Smooth muscle cell (in vitro differentiated cells): Measurements from ENCODE around the gene TNFRSF1A. TPM values are rescaled to one million over a fixed set of nuclear protein-coding genes. Genes with fewer than 3 reads are reported as not detected.

Source experiments
- DNase-seq: peaks from one replicate; lab custom pipeline; 2025; ENCODE audit not compliant: unreplicated experiment; lab: John Stamatoyannopoulos, UW
- H2AFZ ChIP-seq: fragments of 200-600 bp; sonication (generic); 2 replicates; pipeline ENCODE4 v1.6.0; 2016; ENCODE audit warnings: antibody characterized with exemption, low read depth, mild to moderate bottlenecking
- H3F3A ChIP-seq: fragments of 200-600 bp; sonication (generic); 2 replicates; pipeline ENCODE4 v1.6.0; 2017; ENCODE audit warnings: antibody characterized with exemption, low read depth
- H3K27ac ChIP-seq: fragments of 200-600 bp; sonication (generic); 2 replicates; pipeline ENCODE4 v1.5.1; 2016; ENCODE audit warnings: low read depth, mild to moderate bottlenecking
- H3K27me3 ChIP-seq: fragments of 200-600 bp; sonication (generic); 2 replicates; pipeline ENCODE4 v1.6.1; 2016; ENCODE audit warnings: low read depth, mild to moderate bottlenecking
- H3K36me3 ChIP-seq: fragments of 200-600 bp; sonication (generic); 2 replicates; pipeline ENCODE4 v1.5.1; 2016; ENCODE audit warnings: low read depth
- H3K4me1 ChIP-seq: fragments of 200-600 bp; sonication (generic); 2 replicates; pipeline ENCODE4 v1.5.1; 2016; ENCODE audit warnings: low read depth
- H3K4me2 ChIP-seq: fragments of 200-600 bp; sonication (generic); 2 replicates; pipeline ENCODE4 v1.6.0; 2016; ENCODE audit warnings: mild to moderate bottlenecking
- H3K4me3 ChIP-seq: fragments of 200-600 bp; sonication (generic); 2 replicates; pipeline ENCODE4 v1.5.1; 2016; ENCODE audit warnings: mild to moderate bottlenecking
- H3K79me2 ChIP-seq: fragments of 200-600 bp; sonication (generic); 2 replicates; pipeline ENCODE4 v1.6.0; 2016; ENCODE audit warnings: low read depth, mild to moderate bottlenecking
- H3K9ac ChIP-seq: fragments of 200-600 bp; sonication (generic); 2 replicates; pipeline ENCODE4 v1.6.0; 2016; ENCODE audit warnings: low read depth
- H3K9me3 ChIP-seq: fragments of 200-600 bp; sonication (generic); replicated peaks from 2 replicates; pipeline ENCODE4 v1.5.1; 2016; ENCODE audit warnings: low read depth
- H4K20me1 ChIP-seq: fragments of 200-600 bp; sonication (generic); 2 replicates; pipeline ENCODE4 v1.6.0; 2016; ENCODE audit warnings: low read depth
- CTCF ChIP-seq: fragments of 200-600 bp; sonication (generic); IDR thresholded peaks from 2 replicates; pipeline ENCODE4 v1.5.1; 2017; ENCODE audit warnings: borderline replicate concordance, mild to moderate bottlenecking, antibody characterized with exemption; ENCODE audit not compliant: insufficient read depth, poor library complexity, severe bottlenecking
- WGBS: methylation state at CpG from one replicate; pipeline ENCODE4 v1.1.7; 2016; ENCODE audit warnings: low lambda C conversion rate; 5-methylcytosine and 5-hydroxymethylcytosine counted together
- polyA plus RNA-seq: library from polyadenylated mRNA; unstranded; fragments of >200 nt; fragmentation: Nextera tagmentation; extraction: Ambion mirVana; gene quantifications from 2 replicates; pipeline ENCODE4 v1.2.1, GENCODE V29; 2016
- total RNA-seq: library from RNA; depleted of rRNA; stranded (reverse); fragments of >200 nt; gene quantifications from 2 replicates; pipeline ENCODE4 v1.2.3, GENCODE V29; 2014

Gene TNFRSF1A
- total and polyA plus RNA-seq, 2 experiments from 2014 or later, result 110 to 144 TPM

- H3F3A ChIP-seq, result peaks cover 36% of the 10 kb centered on the region
- H3K9me3 ChIP-seq, result no peaks in the 10 kb centered on the region
- no peak overlapping the region for H3K9ac ChIP-seq
- no peaks in the 10 kb centered on the region for H3K36me3 ChIP-seq
- peak overlapping the region; percentile 30 for H3K27ac ChIP-seq
- no peaks in the 10 kb centered on the region for H3K27me3 ChIP-seq
- peaks cover 20% of the 10 kb centered on the region for H3K4me1 ChIP-seq
- no peak for DNase-seq
- no peak overlapping the region for H3K4me3 ChIP-seq
- H2AFZ ChIP-seq, result no peak overlapping the region
- WGBS, result 76% methylated on average over 21 of the region's 21 CpGs
- peaks cover 21% of the 10 kb centered on the region for H3K79me2 ChIP-seq
- no peak overlapping the region for H3K4me2 ChIP-seq
- TF ChIP-seq CTCF, result peak; percentile 19
- H4K20me1 ChIP-seq, result peaks cover 22% of the 10 kb centered on the region
Observed at GRCh38 chr12:6326316-6327228, 15.3 kb downstream of the TNFRSF1A start.

- Histone ChIP-seq H3K79me2 (peaks cover 6% of the 10 kb centered on the region), H3K4me3 (no peak overlapping the region), H3K27ac (peak overlapping the region; percentile 4), H3K4me1 (peaks cover 20% of the 10 kb centered on the region), H3K4me2 (no peak overlapping the region), H3K9me3 (no peaks in the 10 kb centered on the region), H3F3A (peaks cover 30% of the 10 kb centered on the region), H3K9ac (no peak overlapping the region), H4K20me1 (peaks cover 16% of the 10 kb centered on the region), H2AFZ (no peak overlapping the region), H3K36me3 (no peaks in the 10 kb centered on the region), H3K27me3 (no peaks in the 10 kb centered on the region)
- no peak for TF ChIP-seq CTCF
- WGBS, result 81% methylated on average over 6 of the region's 6 CpGs
- DNase-seq, result no peak
Observed at GRCh38 chr12:6324936-6325750, 16.7 kb downstream of the TNFRSF1A start.

- Histone ChIP-seq H3K4me1 (peaks cover 20% of the 10 kb centered on the region), H3K9me3 (no peaks in the 10 kb centered on the region), H3K4me2 (peak overlapping the region; percentile 50), H3K27ac (peak overlapping the region; percentile 65), H4K20me1 (peaks cover 16% of the 10 kb centered on the region), H3K36me3 (no peaks in the 10 kb centered on the region), H3F3A (peaks cover 30% of the 10 kb centered on the region), H3K4me3 (no peak overlapping the region), H3K9ac (peak overlapping the region; percentile 9), H3K79me2 (no peaks in the 10 kb centered on the region), H2AFZ (no peak overlapping the region), H3K27me3 (no peaks in the 10 kb centered on the region)
- TF ChIP-seq CTCF, result no peak
- DNase-seq, result no peak
- WGBS, result 57% methylated on average over 14 of the region's 19 CpGs
Observed at GRCh38 chr12:6323995-6324711, 17.7 kb downstream of the TNFRSF1A start.
